22Rv1 (cell line): ENCODE results near the gene TRIP6.

Experiments used
- ZFX ChIP-seq: fragments of 450-650 bp; IDR thresholded peaks from 2 replicates; pipeline ENCODE4 v1.6.1; 2017; ENCODE audit warnings: antibody characterized with exemption, borderline replicate concordance
- TF ChIP-seq, protein P1 (sequence below): fragments of 450-650 bp; IDR thresholded peaks from 2 replicates; pipeline ENCODE4 v1.5.1; 2017; ENCODE audit warnings: mild to moderate bottlenecking

DNA sequence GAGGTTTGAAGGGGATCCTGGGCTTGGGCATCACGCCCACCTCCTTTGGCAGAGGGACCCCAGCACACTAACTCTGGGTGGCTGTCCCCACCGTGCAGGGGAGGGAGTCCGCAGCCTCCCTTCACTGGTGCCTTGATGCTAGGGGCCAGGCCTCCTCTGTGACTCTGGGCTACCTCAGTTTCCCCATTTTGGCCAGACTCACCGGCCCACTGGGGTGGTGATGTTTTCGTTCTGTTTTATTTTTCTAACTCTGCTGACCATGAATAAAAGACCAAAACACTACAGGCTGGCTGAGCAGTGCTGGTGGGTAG lies 503 bp upstream of the TRIP6 start:
- TF ChIP-seq, protein P1, sequence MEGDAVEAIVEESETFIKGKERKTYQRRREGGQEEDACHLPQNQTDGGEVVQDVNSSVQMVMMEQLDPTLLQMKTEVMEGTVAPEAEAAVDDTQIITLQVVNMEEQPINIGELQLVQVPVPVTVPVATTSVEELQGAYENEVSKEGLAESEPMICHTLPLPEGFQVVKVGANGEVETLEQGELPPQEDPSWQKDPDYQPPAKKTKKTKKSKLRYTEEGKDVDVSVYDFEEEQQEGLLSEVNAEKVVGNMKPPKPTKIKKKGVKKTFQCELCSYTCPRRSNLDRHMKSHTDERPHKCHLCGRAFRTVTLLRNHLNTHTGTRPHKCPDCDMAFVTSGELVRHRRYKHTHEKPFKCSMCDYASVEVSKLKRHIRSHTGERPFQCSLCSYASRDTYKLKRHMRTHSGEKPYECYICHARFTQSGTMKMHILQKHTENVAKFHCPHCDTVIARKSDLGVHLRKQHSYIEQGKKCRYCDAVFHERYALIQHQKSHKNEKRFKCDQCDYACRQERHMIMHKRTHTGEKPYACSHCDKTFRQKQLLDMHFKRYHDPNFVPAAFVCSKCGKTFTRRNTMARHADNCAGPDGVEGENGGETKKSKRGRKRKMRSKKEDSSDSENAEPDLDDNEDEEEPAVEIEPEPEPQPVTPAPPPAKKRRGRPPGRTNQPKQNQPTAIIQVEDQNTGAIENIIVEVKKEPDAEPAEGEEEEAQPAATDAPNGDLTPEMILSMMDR, result no peak
- TF ChIP-seq ZFX, result no peak
